B cell (primary cell): ENCODE data around the gene CDKN1C. TPM values are rescaled to one million over a fixed set of nuclear protein-coding genes. Genes with fewer than 3 reads are reported as not detected.

Experiments
- ATAC-seq: fragments of 200-7000 bp; cut with Tn5 transposase; one replicate; pipeline ENCODE4 v1.10.0; 2021; ENCODE audit warnings: low read depth, mild to moderate bottlenecking, moderate number of reproducible peaks, moderate library complexity
- CTCF ChIA-PET: fragments of 350-600 bp; sonication (Branson Sonifier 250); formaldehyde crosslinking; loops from one replicate; lab custom pipeline; 2021; ENCODE audit warnings: antibody characterized with exemption, inconsistent platforms; lab: Charles Lee
- POLR2A ChIA-PET: fragments of 350-600 bp; sonication (Branson Sonifier 250); formaldehyde crosslinking; loops from one replicate; lab custom pipeline; 2021; ENCODE audit warnings: antibody characterized with exemption; lab: Charles Lee
- DNase-seq: peaks from one replicate; pipeline ENCODE4 v3.0.0; 2013
- H2AFZ ChIP-seq: 2 replicates; pipeline ENCODE4 v1.6.1; 2012; ENCODE audit warnings: mild to moderate bottlenecking, low read depth, low read length; ENCODE audit not compliant: insufficient read depth, poor library complexity, severe bottlenecking
- H3K27ac ChIP-seq, 2 donors: 1 replicate in 1 of 2; 2 replicates in 1 of 2; pipeline ENCODE4 v1.5.1; 2012 to 2013; ENCODE audit warnings: low read length in 2 of 2, mild to moderate bottlenecking in 2 of 2, moderate library complexity in 1 of 2
- H3K27me3 ChIP-seq, 4 experiments: fragments of 200-600 bp in 1 of 4; sonication (generic) in 1 of 4; replicated peaks in 1 of 4; 1 replicate in 2 of 4; 2 replicates in 2 of 4; pipeline versions ENCODE4 v1.6.1 to v1.7.0; 2013 to 2016; ENCODE audit warnings: low read length in 3 of 4, mild to moderate bottlenecking in 2 of 4, mixed read lengths in 1 of 4, moderate library complexity in 1 of 4; ENCODE audit not compliant: insufficient read depth in 4 of 4, control insufficient read depth in 3 of 4; ENCODE audit errors: control extremely low read depth in 1 of 4
- H3K36me3 ChIP-seq, 2 experiments: replicated peaks in 1 of 2; 1 replicate in 1 of 2; 2 replicates in 1 of 2; pipeline versions ENCODE4 v1.6.1 to v1.7.1; 2013; ENCODE audit warnings: low read length in 1 of 2; ENCODE audit not compliant: insufficient read depth in 2 of 2, control insufficient read depth in 1 of 2; ENCODE audit errors: control extremely low read depth in 1 of 2, extremely low read depth in 1 of 2
- H3K4me1 ChIP-seq, 2 donors: fragments of 200-600 bp in 1 of 2; sonication (generic) in 1 of 2; 1 replicate in 1 of 2; 2 replicates in 1 of 2; pipeline versions ENCODE4 v1.5.1 to v1.6.1; 2013 to 2017; ENCODE audit warnings: low read length in 2 of 2; ENCODE audit not compliant: control insufficient read depth in 2 of 2, insufficient read depth in 2 of 2
- H3K4me2 ChIP-seq: replicated peaks from 2 replicates; pipeline ENCODE3; 2012; ENCODE audit warnings: mild to moderate bottlenecking, low read depth, low read length; ENCODE audit not compliant: poor library complexity, severe bottlenecking
- H3K4me3 ChIP-seq, 5 experiments: fragments of 200-600 bp in 1 of 5; sonication (generic) in 1 of 5; 1 replicate in 3 of 5; 2 replicates in 2 of 5; pipeline versions ENCODE4 v1.5.1 to v1.7.0; 2011 to 2016; ENCODE audit warnings: low read length in 4 of 5, mild to moderate bottlenecking in 4 of 5, low read depth in 2 of 5, control low read depth in 1 of 5, moderate library complexity in 1 of 5; ENCODE audit not compliant: insufficient read depth in 1 of 5; ENCODE audit errors: control extremely low read depth in 1 of 5, extremely low read depth in 1 of 5
- H3K79me2 ChIP-seq: fragments of 200-600 bp; sonication (generic); one replicate; pipeline ENCODE4 v1.6.0; 2016; ENCODE audit warnings: low read length; ENCODE audit not compliant: control insufficient read depth, insufficient read depth
- H3K9ac ChIP-seq: fragments of 200-600 bp; sonication (generic); 2 replicates; pipeline ENCODE4 v1.6.1; 2017; ENCODE audit warnings: mild to moderate bottlenecking, low read length, moderate library complexity
- H3K9me3 ChIP-seq, 3 donors: one replicate each; pipeline versions ENCODE4 v1.6.1 to v1.7.1; 2013; ENCODE audit warnings: low read length in 2 of 3; ENCODE audit not compliant: control insufficient read depth in 2 of 3, insufficient read depth in 1 of 3; ENCODE audit errors: control extremely low read depth in 1 of 3
- H4K20me1 ChIP-seq: 2 replicates; pipeline ENCODE4 v1.6.0; 2012; ENCODE audit warnings: mild to moderate bottlenecking, low read length; ENCODE audit not compliant: insufficient read depth, control insufficient read depth, poor library complexity, severe bottlenecking
- H3K27ac Mint-ChIP-seq: one replicate; pipeline ENCODE4 v1.8.0; 2021; ENCODE audit warnings: mixed read lengths
- H3K27me3 Mint-ChIP-seq: one replicate; pipeline ENCODE4 v1.8.0; 2021; ENCODE audit warnings: mixed read lengths
- H3K4me1 Mint-ChIP-seq: one replicate; pipeline ENCODE4 v1.8.0; 2021; ENCODE audit warnings: mixed read lengths
- H3K4me3 Mint-ChIP-seq: one replicate; pipeline ENCODE4 v1.8.0; 2021; ENCODE audit warnings: mixed read lengths
- H3K9me3 Mint-ChIP-seq: one replicate; pipeline ENCODE4 v1.8.0; 2022; ENCODE audit warnings: mixed read lengths; ENCODE audit not compliant: insufficient read depth
- EZH2 ChIP-seq: IDR thresholded peaks from 2 replicates; pipeline ENCODE4 v1.6.1; 2012; ENCODE audit warnings: borderline replicate concordance, low read depth, mild to moderate bottlenecking, moderate library complexity, low read length; ENCODE audit not compliant: insufficient read depth, poor library complexity, severe bottlenecking
- WGBS: methylation state at CpG from one replicate; pipeline ENCODE4 v1.1.5; 2013; ENCODE audit warnings: missing lambda C conversion rate; ENCODE audit not compliant: insufficient coverage; 5-methylcytosine and 5-hydroxymethylcytosine counted together
- intact Hi-C: fragments of 100-400 bp; cut with micrococcal nuclease; formaldehyde crosslinking; loops from one replicate; pipeline ENCODE4 v1.10.0; 2022
- polyA plus RNA-seq: library from polyadenylated mRNA; depleted of rRNA; stranded (reverse); fragments of >200 nt; gene quantifications from 2 replicates; pipeline ENCODE4 v1.2.3, GENCODE V29; 2012
- total RNA-seq, 2 donors: library from RNA; stranded (reverse); fragments of 120-200 nt in 1 of 2; gene quantifications; 1 replicate in 1 of 2; 2 replicates in 1 of 2; pipeline versions ENCODE4 v1.2.3 to v1.2.4, GENCODE V29; 2013 to 2022
- TF ChIP-seq, protein P1 (sequence below): fragments of 200-600 bp; IDR thresholded peaks from one replicate; pipeline ENCODE4 v1.8.0; 2022; ENCODE audit warnings: antibody characterized with exemption, mild to moderate bottlenecking

Gene CDKN1C
- total and polyA plus RNA-seq, 2 donors (not counting 1 experiment from before 2014, with no cell fraction given) = 0.58 to 8.0 TPM

DNA sequence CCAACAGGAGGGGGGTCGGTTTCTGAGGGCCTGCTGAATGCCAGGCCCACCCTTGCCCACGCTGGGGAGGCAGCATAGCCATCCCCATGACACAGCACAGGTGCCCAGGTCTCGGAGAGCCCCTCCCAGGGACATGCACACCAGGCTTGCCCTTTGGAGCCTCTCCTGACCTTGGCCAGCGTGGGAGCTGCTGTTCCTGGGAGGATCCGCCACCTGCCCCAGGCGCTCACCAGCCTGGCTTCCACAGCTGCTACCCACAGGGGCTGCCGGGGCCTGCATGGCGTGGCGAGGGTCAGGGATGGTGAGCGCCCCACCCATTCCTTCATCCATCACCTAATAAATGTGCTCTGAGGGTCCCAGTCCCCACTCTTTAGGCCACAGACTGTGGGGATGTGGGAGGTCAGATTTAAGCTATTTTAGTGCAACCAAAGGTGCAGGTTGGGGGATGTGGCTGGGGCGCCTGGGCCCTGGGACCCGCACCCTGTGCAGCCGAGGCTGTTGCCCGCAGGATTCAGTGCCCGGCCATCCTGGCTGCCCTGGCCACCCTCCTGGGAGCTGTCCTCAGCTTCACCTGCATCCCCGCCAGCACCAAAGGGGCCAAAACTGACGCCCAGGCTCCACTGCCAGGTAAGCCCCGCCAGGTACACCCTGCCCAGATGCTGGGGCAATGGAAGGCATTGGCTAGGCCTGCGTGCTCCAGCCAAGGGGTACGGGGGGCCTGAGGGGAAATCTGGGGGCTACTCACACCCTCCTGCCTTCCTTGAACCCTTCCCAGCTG, 30.7 kb upstream of the CDKN1C start:
- 96% methylated on average over 14 of the region's 20 CpGs for WGBS
- H3K9me3 Mint-ChIP-seq = no peaks in the 10 kb centered on the region
- DNase-seq (no peak), ATAC-seq (no peak)
- Histone ChIP-seq H2AFZ (no peak overlapping the region), H3K9ac (no peak overlapping the region), H3K27ac (no peak overlapping the region), H3K36me3 (no peaks in the 10 kb centered on the region), H3K4me2 (no peak overlapping the region), H4K20me1 (no peaks in the 10 kb centered on the region), H3K27me3 (no peaks in the 10 kb centered on the region), H3K9me3 (no peaks in the 10 kb centered on the region), H3K4me1 (peaks cover 12 to 18% of the 10 kb centered on the region in 2 donors), H3K4me3 (no peak overlapping the region), H3K79me2 (no peaks in the 10 kb centered on the region)
- H3K4me3 Mint-ChIP-seq = no peak overlapping the region
- H3K27me3 Mint-ChIP-seq = no peaks in the 10 kb centered on the region
- H3K4me1 Mint-ChIP-seq = peaks cover 15% of the 10 kb centered on the region
- intact Hi-C loops = no loop called here
- POLR2A ChIA-PET = no interaction called here
- TF ChIP-seq, protein P1, sequence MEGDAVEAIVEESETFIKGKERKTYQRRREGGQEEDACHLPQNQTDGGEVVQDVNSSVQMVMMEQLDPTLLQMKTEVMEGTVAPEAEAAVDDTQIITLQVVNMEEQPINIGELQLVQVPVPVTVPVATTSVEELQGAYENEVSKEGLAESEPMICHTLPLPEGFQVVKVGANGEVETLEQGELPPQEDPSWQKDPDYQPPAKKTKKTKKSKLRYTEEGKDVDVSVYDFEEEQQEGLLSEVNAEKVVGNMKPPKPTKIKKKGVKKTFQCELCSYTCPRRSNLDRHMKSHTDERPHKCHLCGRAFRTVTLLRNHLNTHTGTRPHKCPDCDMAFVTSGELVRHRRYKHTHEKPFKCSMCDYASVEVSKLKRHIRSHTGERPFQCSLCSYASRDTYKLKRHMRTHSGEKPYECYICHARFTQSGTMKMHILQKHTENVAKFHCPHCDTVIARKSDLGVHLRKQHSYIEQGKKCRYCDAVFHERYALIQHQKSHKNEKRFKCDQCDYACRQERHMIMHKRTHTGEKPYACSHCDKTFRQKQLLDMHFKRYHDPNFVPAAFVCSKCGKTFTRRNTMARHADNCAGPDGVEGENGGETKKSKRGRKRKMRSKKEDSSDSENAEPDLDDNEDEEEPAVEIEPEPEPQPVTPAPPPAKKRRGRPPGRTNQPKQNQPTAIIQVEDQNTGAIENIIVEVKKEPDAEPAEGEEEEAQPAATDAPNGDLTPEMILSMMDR = no peak
- no peak for TF ChIP-seq EZH2
- CTCF ChIA-PET = no interaction called here
- no peak overlapping the region for H3K27ac Mint-ChIP-seq

GRCh38 chr11:2915473-2915872, 29.9 kb upstream of the CDKN1C start:
- Histone ChIP-seq H3K4me2 (no peak overlapping the region), H3K4me3 (no peak overlapping the region), H3K27me3 (no peaks in the 10 kb centered on the region), H4K20me1 (no peaks in the 10 kb centered on the region), H3K79me2 (no peaks in the 10 kb centered on the region), H3K36me3 (no peaks in the 10 kb centered on the region), H3K9me3 (no peaks in the 10 kb centered on the region), H3K9ac (no peak overlapping the region), H2AFZ (no peak overlapping the region), H3K4me1 (peaks cover 12 to 18% of the 10 kb centered on the region in 2 donors), H3K27ac (no peak overlapping the region)
- ChIA-PET POLR2A (no interaction called here), CTCF (no interaction called here)
- Mint-ChIP-seq H3K27me3 (no peaks in the 10 kb centered on the region), H3K4me3 (no peak overlapping the region), H3K9me3 (no peaks in the 10 kb centered on the region), H3K27ac (no peak overlapping the region), H3K4me1 (peaks cover 15% of the 10 kb centered on the region)
- intact Hi-C loops = no loop called here
- ATAC-seq = no peak
- 82% methylated on average over 11 of the region's 11 CpGs for WGBS
- no peak for TF ChIP-seq EZH2
- TF ChIP-seq, protein P1 = no peak
- DNase-seq = no peak
